ENCODE data around the gene NR1D2.

The NR1D2 gene

GRCh38 chr3:23945913-23946687 is 1.0 kb downstream of the NR1D2 start (continued):
- TF ChIP-seq ZNF398 (tag by site-specific recombination; IDR thresholded peaks at IDR 0.05) (no peak), FEZF1 (tag by site-specific recombination; IDR thresholded peaks at IDR 0.05) (peak; percentile 24; the same call in 1 of the 2 replicates), PRDM1 (tag by site-specific recombination; IDR thresholded peaks at IDR 0.05) (no peak), ZNF37A (tag by site-specific recombination; IDR thresholded peaks at IDR 0.05) (peak; percentile 0; the same call in 1 of the 2 replicates), ZNF266 (tag by site-specific recombination; IDR thresholded peaks at IDR 0.05; ENCODE audit: low read depth) (no peak), KLF10 (tag by site-specific recombination; IDR thresholded peaks at IDR 0.05) (peak; percentile 97), ZNF549 (tag by site-specific recombination; IDR thresholded peaks at IDR 0.05) (no peak), ZNF610 (tag by site-specific recombination; IDR thresholded peaks at IDR 0.05; ENCODE audit: borderline replicate concordance) (no peak), ZNF341 (tag by site-specific recombination; IDR thresholded peaks at IDR 0.05; ENCODE audit: low read depth) (peak; percentile 62), ZNF596 (tag by site-specific recombination; IDR thresholded peaks at IDR 0.05) (0 out of 2 replicates have a peak, but pooled peaks have one; percentile 3), KLF1 (tag by site-specific recombination; IDR thresholded peaks at IDR 0.05) (peak; percentile 26; the same call in 1 of the 2 replicates), ZBTB8A (tag by site-specific recombination; IDR thresholded peaks at IDR 0.05) (peak; percentile 100), ZNF146 (tag by site-specific recombination; IDR thresholded peaks at IDR 0.05) (no peak), ELK4 (IDR thresholded peaks at IDR 0.05; ENCODE audit: borderline replicate concordance, low read depth, low read length) (no peak), ZNF830 (tag by site-specific recombination; IDR thresholded peaks at IDR 0.05; ENCODE audit: low read depth) (no peak), ZBTB7A (tag by site-specific recombination; IDR thresholded peaks at IDR 0.05; ENCODE audit: low read depth) (0 out of 2 replicates have a peak, but pooled peaks have one; percentile 18), ZBTB49 (tag by site-specific recombination; IDR thresholded peaks at IDR 0.05; ENCODE audit: low read depth) (no peak), GFI1B (tag by site-specific recombination; IDR thresholded peaks at IDR 0.05) (no peak), ZSCAN5A (tag by site-specific recombination; IDR thresholded peaks at IDR 0.05) (0 out of 2 replicates have a peak, but pooled peaks have one; percentile 16), ZNF292 (tag by site-specific recombination; IDR thresholded peaks at IDR 0.05; ENCODE audit: borderline replicate concordance, low read depth) (no peak), SP2 (tag by site-specific recombination; IDR thresholded peaks at IDR 0.05) (peak; percentile 59), ZNF792 (tag by site-specific recombination; IDR thresholded peaks at IDR 0.05) (peak; percentile 93), ZXDB (tag by site-specific recombination; IDR thresholded peaks at IDR 0.05) (peak; percentile 84), ZNF571 (tag by site-specific recombination; IDR thresholded peaks at IDR 0.05) (no peak), PRDM4 (tag by site-specific recombination; IDR thresholded peaks at IDR 0.05) (no peak)
- TF ChIP-seq, protein P1, sequence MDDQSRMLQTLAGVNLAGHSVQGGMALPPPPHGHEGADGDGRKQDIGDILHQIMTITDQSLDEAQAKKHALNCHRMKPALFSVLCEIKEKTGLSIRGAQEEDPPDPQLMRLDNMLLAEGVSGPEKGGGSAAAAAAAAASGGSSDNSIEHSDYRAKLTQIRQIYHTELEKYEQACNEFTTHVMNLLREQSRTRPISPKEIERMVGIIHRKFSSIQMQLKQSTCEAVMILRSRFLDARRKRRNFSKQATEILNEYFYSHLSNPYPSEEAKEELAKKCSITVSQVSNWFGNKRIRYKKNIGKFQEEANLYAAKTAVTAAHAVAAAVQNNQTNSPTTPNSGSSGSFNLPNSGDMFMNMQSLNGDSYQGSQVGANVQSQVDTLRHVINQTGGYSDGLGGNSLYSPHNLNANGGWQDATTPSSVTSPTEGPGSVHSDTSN (CRISPR knock-in tag; IDR thresholded peaks at IDR 0.05), result no peak
- TF ChIP-seq, protein P2, sequence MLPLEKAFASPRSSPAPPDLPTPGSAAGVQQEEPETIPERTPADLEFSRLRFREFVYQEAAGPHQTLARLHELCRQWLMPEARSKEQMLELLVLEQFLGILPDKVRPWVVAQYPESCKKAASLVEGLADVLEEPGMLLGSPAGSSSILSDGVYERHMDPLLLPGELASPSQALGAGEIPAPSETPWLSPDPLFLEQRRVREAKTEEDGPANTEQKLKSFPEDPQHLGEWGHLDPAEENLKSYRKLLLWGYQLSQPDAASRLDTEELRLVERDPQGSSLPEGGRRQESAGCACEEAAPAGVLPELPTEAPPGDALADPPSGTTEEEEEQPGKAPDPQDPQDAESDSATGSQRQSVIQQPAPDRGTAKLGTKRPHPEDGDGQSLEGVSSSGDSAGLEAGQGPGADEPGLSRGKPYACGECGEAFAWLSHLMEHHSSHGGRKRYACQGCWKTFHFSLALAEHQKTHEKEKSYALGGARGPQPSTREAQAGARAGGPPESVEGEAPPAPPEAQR (tag by site-specific recombination; IDR thresholded peaks at IDR 0.05), result no peak

All from HEK293 (cell line).